Activated CD8-positive, alpha-beta memory T cell treated with anti-CD3 and anti-CD28 coated beads for 24 hours (primary cell): ENCODE data around the gene GHDC.
"Not testable (repeated sequence)": the region's sequence is repeated elsewhere in the genome, so short reads cannot be mapped to it uniquely, and the experiment has no call there.

Source experiments
- DNase-seq: peaks from one replicate; pipeline ENCODE4 v3.0.0-alpha.2; 2020

Gene GHDC

GRCh38 chr17:42202159-42202558 lies 7.9 kb upstream of the GHDC start:
- no peak for DNase-seq

GRCh38 chr17:42201458-42201772 lies 7.1 kb upstream of the GHDC start:
- no peak for DNase-seq

GRCh38 chr17:42200706-42201457 lies 6.6 kb upstream of the GHDC start:
- DNase-seq: no peak

DNA sequence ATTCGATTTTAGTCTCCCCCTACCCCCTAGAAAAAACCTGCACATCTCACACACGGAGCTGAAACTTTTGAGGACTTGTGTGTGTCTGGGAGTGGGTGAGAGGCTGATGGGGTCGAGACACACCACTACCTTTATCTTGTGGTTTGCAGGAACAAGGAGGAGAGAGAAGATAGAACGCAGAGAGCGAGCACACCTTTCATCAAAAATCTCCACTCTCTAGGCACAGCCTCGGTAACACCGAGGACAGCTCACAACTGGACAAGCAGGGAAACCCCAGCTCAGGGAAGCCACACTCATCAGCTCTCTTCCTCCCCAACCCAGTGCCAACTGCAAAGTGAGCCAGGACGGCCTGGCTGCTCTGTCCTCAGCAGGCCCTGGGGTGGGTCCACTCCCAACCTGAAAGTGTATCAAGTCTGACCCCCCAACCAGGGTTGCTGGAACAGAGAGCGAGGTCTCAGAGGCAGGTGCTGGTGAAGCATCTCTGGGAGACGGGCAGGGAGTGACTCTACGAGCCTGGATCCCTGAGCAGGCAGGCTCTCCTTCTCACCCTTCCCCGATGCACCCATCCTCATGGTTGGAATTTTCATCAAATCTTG lies 5.2 kb upstream of the GHDC start:
- DNase-seq: no peak

DNA sequence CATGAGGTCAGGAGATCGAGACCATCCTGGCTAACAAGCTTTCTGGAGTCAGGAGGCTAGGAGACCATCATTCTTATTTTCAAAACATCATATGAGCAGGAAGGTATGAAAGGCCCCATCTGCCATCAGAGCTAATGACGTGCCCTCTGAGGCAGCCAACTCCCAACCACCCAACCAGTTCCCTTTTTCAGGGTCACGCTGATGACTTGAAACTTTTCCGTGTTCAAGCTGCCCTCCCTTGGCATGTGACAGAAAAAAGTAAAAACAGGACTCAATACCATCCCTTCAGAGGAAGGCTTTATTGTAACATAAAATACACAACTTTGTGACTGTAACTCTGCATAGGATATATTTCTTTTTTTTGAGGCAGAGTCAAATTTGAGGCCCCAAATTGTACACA lies 4.6 kb upstream of the GHDC start:
- DNase-seq: no peak

DNA sequence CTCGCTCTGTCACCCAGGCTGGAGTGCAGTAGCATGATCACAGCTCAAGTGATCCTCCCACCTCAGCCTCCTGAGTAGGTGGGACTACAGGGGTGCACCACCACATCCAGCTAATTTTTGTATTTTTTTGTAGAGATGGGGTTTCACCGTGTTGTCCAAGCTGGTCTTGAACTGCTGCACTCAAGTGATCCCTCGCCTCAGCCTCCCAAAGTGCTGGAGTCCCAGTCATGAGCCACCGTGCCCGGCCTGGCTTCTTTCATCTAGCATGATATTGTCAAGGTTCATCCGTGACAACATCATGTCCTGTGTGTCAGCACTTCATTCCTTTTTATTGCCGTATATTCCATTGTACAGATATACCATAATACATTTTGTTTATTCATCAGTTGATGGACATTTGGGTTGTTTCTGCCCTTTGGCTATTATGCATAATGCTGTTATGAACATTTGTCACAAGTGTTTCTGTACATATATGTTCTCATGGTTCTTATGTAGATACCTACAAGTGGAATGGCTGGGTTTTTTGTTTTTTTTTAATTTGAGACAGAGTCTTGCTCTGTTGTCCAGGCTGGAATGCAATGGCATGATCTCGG lies 3.4 kb upstream of the GHDC start:
- DNase-seq: no peak

DNA sequence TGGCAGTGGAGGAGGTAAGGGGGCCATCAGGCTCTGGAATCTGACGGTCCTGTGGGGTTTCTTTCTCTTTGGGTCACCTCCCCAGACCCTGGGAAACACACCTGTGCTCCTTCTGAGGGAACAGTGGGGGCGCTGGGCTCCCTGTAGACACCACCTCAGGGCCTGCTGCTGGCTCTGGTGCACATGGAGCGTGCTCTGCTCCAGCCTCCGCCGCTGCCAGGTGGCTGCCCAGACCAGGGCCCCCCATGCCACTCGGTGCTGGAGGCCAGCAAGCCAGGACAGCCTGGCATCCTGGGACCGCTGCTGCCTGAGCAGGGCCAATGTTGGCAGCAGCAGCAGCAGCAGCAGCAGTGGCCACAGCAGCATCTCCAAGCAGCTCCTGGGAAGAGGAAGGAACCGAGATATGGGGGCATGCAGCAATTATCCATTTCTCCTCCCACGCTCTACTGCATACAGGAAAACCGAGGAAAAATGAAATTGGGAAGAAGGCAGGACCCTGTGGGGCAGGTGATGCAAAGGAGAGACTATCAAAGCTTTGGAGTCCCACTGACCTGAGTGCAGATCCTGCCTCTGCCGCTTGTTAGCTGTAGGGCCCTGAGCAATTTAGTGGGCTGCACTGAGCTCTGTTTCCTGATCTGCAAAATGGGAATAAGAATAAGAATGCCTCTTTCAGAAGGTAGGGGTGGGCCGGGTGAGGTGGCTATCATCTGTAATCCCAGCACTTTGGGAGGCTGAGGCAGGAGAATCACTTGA lies 902 bp downstream of the GHDC start:
- DNase-seq: no peak

DNA sequence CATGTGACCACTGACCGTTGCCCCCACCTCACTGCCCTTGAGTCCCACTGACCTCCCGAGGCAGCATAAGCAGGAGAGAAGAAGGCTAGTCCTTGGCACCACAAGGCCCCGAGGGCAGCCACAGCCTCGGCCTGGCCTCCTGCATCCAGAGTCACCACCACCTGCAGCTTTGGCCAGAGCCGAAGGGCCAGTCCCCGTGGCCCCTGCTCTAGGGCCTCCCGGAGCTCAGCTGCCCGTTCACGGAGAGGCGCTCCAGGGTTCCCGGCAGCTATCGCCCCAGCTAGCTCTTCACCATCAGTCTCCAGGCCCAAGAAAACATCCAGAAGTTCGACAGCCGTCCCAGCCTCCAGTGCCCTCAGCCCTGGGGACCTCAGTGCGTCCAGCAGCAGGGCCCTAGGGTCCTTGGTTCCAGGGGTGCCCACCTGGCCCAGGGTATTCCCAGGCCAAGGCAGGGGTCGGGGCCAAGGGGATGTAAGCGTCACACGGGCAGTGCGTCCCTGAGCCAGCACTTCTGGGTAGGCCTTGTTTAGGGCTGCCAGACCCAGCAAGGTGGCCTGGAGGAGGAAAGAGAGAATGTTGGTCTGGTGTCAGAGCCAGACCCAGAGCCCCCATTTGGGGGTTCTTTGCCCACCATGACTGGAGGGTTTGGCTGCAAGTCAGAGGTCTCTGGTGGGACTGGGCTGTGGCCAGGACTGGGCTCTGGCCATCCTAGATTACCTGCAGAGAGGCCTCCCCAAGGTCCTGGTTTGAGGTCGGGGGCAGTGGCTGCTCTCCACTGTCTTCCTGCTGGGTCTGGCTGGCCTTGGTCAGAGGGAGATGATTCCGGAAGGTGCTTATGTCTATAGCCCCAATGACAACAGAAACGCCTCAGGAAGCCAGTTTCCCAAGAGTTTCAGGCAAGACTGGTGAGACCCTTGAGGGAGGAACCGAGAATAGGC lies 1.8 kb downstream of the GHDC start:
- no peak for DNase-seq

GRCh38 chr17:42191275-42191608 lies 3.1 kb downstream of the GHDC start:
- DNase-seq: no peak

DNA sequence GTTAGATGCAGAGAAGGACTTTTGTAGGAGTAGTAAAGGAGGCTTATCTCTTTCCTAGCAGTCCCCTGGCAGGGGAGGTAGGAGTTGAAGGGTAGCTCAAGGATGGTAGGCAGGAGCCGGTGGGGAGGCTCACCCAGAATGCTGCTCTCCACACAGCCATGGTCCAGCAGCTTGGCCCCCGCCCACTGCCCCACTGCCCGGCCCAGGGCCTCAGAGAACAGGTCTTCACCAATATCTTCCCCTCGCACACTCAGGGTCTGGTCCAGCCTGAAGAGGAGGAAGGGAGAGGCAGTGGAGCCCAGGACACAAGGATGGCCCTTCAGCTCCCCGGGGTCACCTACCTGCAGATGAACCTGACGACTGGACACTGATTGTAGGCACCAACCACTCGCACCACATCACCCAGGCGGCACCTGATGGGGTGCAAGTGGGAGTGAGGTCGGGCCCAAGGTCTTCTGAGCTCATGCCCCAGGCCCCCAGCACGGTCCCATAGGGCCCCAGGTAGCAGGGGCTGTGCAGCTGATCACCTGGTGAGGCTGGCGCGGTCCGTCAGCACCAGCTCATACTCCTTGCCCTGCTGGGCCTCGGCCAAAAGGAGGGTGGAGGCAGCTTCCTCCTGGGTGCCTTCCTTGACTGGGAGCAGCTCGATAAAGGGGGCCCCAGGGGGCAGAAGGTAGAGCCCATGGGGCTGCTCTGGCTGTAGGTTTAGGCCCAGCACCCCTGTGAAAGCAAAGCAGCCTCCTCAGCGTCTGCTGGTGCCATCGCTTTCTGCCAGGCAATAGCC lies 3.6 kb downstream of the GHDC start:
- no peak for DNase-seq

GRCh38 chr17:42189651-42189965 lies 4.7 kb downstream of the GHDC start:
- no peak for DNase-seq

DNA sequence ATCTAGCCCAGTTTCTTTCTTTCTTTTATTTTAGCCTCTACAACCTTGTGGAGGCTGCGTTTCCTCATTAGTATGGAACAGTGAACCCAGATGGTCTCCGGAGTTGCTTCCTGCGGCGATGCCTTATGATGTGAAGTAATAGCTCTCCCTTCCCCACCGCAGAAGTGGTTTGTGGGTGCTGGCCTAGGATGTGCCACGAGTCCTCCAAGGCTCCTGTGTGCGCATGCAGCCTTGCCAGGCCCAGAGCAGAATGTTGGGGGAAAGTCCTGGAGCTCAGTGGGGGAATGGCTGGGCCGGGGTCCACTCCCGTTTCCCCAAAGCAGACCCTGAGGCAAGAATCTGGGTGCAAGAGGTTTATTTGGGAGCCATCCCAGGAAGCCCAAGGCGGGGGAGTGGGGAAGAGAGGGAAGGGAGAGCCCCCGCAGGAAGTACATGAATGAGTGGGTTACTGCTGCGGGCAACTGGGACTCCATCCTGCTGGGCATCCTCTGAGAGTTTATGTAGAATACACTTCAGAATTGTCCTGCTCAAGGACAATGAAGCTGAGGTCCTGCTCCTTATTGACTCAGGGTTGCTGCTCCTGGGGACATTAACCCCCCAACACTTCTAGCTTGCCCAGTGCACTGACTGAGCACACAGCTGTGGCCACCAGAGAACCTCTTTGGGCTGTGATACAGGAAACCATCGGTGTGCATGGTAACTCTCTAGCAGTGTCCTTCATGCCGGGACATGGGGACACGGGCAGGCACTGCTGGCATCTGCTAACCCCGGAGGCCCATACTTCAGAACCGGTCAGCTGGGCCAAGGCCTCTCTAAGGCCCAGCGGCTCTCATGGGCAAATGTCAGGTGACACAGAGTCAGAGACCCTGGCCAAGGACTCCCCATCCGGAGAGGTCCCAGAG lies 5.3 kb downstream of the GHDC start:
- no peak for DNase-seq

GRCh38 chr17:42187833-42188232 lies 6.5 kb downstream of the GHDC start:
- no peak for DNase-seq

GRCh38 chr17:42186191-42186590 lies 8.1 kb downstream of the GHDC start:
- DNase-seq: not testable (repeated sequence)

DNA sequence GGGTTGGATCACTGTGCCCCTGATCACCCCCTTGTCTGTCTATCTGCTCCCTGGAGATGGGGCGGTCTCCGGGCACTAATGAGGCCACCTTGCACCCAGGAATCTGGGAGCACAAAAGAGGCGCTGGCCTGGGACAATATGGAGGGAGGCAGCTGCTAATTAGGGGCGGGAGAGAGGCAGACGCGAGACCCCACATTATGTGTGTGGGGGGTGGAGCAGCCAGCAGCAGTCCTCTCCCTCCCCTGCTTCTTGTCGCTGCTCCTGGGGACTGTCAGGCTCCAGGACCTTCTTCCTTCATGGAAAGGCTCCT lies 8.7 kb downstream of the GHDC start:
- no peak for DNase-seq

DNA sequence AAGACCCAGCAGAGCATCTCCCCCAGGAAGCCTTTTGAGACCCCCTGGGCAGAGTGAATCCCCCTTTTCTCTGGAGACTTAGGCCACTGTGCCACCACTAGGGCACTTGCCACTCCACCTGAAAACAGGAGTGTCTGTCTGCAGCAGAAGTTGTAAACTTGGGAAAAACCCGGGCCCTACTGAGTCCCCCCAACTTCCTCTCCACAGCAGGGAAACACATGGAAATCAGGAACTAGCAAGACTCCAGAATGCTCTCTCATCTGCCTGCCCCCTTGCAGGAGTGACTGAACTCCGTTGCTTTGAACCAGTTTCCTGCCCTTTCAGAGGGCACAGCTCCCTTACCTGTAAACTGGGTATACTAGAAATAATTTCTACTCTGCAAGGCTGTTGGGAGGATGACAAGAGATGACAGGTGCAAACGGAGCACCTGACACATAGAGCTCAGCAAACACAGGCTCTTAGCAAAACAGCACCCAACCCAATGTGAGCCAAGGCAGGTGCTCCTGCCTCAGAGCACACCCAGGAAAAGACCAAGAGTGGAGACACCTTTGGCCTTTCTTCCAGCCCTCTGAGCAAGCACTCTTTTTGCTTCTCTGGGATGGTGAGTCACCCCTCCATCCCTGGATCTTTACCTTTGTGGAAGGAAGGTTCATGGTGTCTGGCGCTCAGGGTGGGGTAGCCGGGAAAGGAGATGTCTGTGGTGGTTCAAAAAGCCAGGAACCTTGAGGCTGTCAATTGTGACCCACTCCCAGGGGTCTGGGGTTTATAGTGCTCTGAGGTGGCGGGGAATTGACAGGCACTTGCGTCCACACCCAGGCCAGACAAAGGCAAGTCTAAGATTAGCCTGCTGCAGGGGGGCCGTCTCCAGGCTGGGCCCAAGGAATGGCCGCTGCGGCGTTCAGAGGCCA lies 9.3 kb downstream of the GHDC start, which contains the start of gene HCRT:
Gene HCRT, minus strand, starts transcription at position 740 of the 908 bp plus-strand sequence. Its CDS starts 87 bp downstream, at position 653.
- no peak for DNase-seq

DNA sequence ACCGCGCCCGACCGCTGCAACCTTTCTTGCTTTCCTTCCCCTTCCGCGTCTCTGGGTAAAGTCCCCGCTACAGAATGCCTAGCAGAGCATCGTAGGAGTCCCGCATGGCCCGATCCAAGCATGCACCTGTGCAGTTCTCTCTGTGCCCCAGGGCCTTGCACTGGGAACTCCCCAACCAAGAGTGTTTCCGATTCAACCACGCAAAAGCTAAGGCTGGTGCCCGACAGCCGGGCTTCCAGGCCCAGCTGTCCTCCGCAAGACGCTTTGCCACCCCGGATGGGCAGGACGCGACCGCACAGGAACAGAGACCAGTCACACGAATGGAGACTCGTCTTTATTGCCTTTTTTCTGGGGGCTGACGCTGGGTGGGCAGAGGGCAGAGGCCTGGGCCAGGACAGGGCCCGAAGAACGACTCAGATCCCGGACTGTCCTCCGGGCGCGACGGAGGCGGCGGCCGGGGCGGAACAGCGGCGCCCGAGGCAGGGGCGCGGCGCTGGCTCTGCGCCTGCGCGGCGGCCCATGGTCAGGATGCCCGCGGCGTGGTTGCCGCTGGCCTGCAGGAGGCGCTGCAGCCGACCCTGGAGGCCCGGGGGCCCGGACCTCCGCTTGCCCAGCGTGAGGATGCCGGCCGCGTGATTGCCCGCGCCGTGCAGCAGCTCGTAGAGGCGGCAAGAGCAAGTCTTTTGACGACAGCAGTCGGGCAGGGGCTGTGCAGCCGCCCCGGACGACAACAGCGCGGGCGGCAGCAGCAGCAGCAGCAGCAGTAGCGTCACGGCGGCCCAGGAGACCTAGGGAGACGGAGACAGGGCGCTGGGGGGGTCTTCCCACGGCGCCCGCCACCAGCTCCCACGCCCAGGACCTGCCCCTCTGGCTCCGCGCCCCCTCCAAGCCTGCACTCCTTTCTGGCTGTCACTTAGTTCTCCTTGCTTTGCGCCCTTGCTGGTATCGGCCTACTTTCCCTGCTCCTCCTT lies 10.3 kb downstream of the GHDC start:
- DNase-seq: peak; percentile 95

- DNase-seq: no peak
These were observed 11.2 kb downstream of the GHDC start for GRCh38 chr17:42182927-42183734.
